Endothelial cell of umbilical vein (primary cell): ENCODE data around the gene ITGAE.

Experiments
- EZH2 ChIP-seq: IDR thresholded peaks from 2 replicates; pipeline ENCODE4 v1.6.1; 2012; ENCODE audit warnings: borderline replicate concordance, low read depth, mild to moderate bottlenecking, moderate library complexity, low read length, inconsistent platforms; ENCODE audit not compliant: severe bottlenecking
- GATA2 ChIP-seq: IDR thresholded peaks from 2 replicates; pipeline ENCODE4 v1.7.0; 2011; ENCODE audit warnings: low read depth, mild to moderate bottlenecking, moderate library complexity, mixed read lengths, low read length; ENCODE audit not compliant: insufficient read length, insufficient read depth
- JUN ChIP-seq: IDR thresholded peaks from 2 replicates; pipeline ENCODE4 v1.6.1; 2011; ENCODE audit warnings: borderline replicate concordance, low read depth; ENCODE audit not compliant: insufficient read length, insufficient read depth
- MYC ChIP-seq: IDR thresholded peaks from one replicate; pipeline ENCODE4 v1.6.1; 2011; ENCODE audit warnings: mild to moderate bottlenecking, low read depth, low read length
- POLR2A ChIP-seq: IDR thresholded peaks from 2 replicates; pipeline ENCODE4 v1.6.1; 2012; ENCODE audit warnings: low read depth, mild to moderate bottlenecking, control low read depth, low read length
- POLR2AphosphoS5 ChIP-seq: IDR thresholded peaks from 2 replicates; pipeline ENCODE4 v1.6.1; 2012; ENCODE audit warnings: low read depth, mild to moderate bottlenecking, control low read depth, low read length, moderate library complexity; ENCODE audit not compliant: insufficient read depth
- TF ChIP-seq, protein P1 (sequence below), 2 donors: IDR thresholded peaks; 1 replicate in 1 of 2; 2 replicates in 1 of 2; pipeline ENCODE4 v1.5.1; 2011; ENCODE audit warnings: low read length in 2 of 2, mild to moderate bottlenecking in 2 of 2, moderate library complexity in 2 of 2, control low read depth in 1 of 2, inconsistent platforms in 1 of 2, low read depth in 1 of 2; ENCODE audit not compliant: insufficient read depth in 1 of 2; ENCODE audit errors: extremely low read depth in 1 of 2
- TF ChIP-seq, protein P2 (sequence below): IDR thresholded peaks from 2 replicates; pipeline ENCODE4 v1.6.1; 2011; ENCODE audit not compliant: insufficient read depth, insufficient read length

GRCh38 chr17:3748576-3748975 lies 52.4 kb downstream of the ITGAE start:
- TF ChIP-seq, protein P1, sequence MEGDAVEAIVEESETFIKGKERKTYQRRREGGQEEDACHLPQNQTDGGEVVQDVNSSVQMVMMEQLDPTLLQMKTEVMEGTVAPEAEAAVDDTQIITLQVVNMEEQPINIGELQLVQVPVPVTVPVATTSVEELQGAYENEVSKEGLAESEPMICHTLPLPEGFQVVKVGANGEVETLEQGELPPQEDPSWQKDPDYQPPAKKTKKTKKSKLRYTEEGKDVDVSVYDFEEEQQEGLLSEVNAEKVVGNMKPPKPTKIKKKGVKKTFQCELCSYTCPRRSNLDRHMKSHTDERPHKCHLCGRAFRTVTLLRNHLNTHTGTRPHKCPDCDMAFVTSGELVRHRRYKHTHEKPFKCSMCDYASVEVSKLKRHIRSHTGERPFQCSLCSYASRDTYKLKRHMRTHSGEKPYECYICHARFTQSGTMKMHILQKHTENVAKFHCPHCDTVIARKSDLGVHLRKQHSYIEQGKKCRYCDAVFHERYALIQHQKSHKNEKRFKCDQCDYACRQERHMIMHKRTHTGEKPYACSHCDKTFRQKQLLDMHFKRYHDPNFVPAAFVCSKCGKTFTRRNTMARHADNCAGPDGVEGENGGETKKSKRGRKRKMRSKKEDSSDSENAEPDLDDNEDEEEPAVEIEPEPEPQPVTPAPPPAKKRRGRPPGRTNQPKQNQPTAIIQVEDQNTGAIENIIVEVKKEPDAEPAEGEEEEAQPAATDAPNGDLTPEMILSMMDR (IDR thresholded peaks at IDR 0.05; ENCODE audit: extremely low read depth in 1 of 2, insufficient read depth in 1 of 2, low read depth in 1 of 2, low read length in 2 of 2): no peak
- TF ChIP-seq GATA2: no peak
- no peak for TF ChIP-seq POLR2A
- TF ChIP-seq EZH2: no peak
- TF ChIP-seq MYC: no peak
- TF ChIP-seq POLR2AphosphoS5: no peak
- TF ChIP-seq, protein P2, sequence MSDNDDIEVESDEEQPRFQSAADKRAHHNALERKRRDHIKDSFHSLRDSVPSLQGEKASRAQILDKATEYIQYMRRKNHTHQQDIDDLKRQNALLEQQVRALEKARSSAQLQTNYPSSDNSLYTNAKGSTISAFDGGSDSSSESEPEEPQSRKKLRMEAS: no peak
- TF ChIP-seq JUN: no peak
